Endothelial cell of umbilical vein (primary cell): ENCODE measurements around the gene AGBL4.

Source experiments
- CTCF ChIP-seq, 2 donors: IDR thresholded peaks; 1 replicate in 1 of 2; 2 replicates in 1 of 2; pipeline ENCODE4 v1.5.1; 2011; ENCODE audit warnings: low read length in 2 of 2, mild to moderate bottlenecking in 2 of 2, moderate library complexity in 2 of 2, control low read depth in 1 of 2, inconsistent platforms in 1 of 2, low read depth in 1 of 2; ENCODE audit not compliant: insufficient read depth in 1 of 2; ENCODE audit errors: extremely low read depth in 1 of 2
- MYC ChIP-seq: IDR thresholded peaks from one replicate; pipeline ENCODE4 v1.6.1; 2011; ENCODE audit warnings: mild to moderate bottlenecking, low read depth, low read length
- POLR2A ChIP-seq: IDR thresholded peaks from 2 replicates; pipeline ENCODE4 v1.6.1; 2012; ENCODE audit warnings: low read depth, mild to moderate bottlenecking, control low read depth, low read length
- POLR2AphosphoS5 ChIP-seq: IDR thresholded peaks from 2 replicates; pipeline ENCODE4 v1.6.1; 2012; ENCODE audit warnings: low read depth, mild to moderate bottlenecking, control low read depth, low read length, moderate library complexity; ENCODE audit not compliant: insufficient read depth

GRCh38 chr1:48600182-48600581, 1423.6 kb downstream of the AGBL4 start:
- no peak for TF ChIP-seq CTCF (IDR thresholded peaks at IDR 0.05; ENCODE audit: extremely low read depth in 1 of 2, insufficient read depth in 1 of 2, low read depth in 1 of 2, low read length in 2 of 2)
- no peak for TF ChIP-seq POLR2A
- no peak for TF ChIP-seq POLR2AphosphoS5
- TF ChIP-seq MYC, result no peak
